HG02870 (cell line): ENCODE measurements around the gene RNF149.
"Not testable (repeated sequence)": the region's sequence is repeated elsewhere in the genome, so short reads cannot be mapped to it uniquely, and the experiment has no call there.

Source experiments
- ATAC-seq: cut with Tn5 transposase; IDR thresholded peaks from one replicate; pipeline ENCODE4 v1.9.1; 2021; ENCODE audit warnings: mild to moderate bottlenecking, moderate library complexity; ENCODE audit not compliant: unreplicated experiment

The RNF149 gene, protein sequence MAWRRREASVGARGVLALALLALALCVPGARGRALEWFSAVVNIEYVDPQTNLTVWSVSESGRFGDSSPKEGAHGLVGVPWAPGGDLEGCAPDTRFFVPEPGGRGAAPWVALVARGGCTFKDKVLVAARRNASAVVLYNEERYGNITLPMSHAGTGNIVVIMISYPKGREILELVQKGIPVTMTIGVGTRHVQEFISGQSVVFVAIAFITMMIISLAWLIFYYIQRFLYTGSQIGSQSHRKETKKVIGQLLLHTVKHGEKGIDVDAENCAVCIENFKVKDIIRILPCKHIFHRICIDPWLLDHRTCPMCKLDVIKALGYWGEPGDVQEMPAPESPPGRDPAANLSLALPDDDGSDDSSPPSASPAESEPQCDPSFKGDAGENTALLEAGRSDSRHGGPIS

GRCh38 chr2:101308432-101309210, at the start of gene RNF149:
TSS of gene RNF149 (minus strand) at chr2:101308701. CDS start at chr2:101308588, 113 bp downstream.
- ATAC-seq: peak; percentile 47

DNA sequence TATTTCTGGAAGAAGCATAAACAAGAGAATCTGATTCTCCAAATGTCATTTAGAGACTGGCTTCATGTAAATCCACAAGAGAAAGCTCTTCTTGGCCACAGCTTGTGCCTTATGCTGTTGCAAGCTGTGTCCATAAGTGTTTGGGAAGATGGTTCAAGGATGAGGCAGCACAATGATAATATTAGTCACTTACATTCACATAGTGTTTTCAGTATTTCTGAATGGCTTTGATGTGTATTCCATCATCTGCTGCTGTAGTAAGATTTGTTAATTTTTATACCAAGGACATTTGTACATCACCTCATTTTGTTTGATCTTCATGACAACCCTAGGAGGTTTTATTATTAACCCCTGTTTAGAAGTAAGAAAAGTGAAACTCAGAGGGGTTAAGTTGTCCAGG, 48.9 kb upstream of the RNF149 start:
- ATAC-seq: no peak

- no peak for ATAC-seq
Measured at GRCh38 chr2:101356521-101356920, 48.0 kb upstream of the RNF149 start.

- no peak for ATAC-seq
Measured at GRCh38 chr2:101356055-101356454, 47.6 kb upstream of the RNF149 start.

- no peak for ATAC-seq
Measured at GRCh38 chr2:101355401-101356054, 47.0 kb upstream of the RNF149 start.

- no peak for ATAC-seq
Measured at GRCh38 chr2:101354420-101355311, 46.2 kb upstream of the RNF149 start.

DNA sequence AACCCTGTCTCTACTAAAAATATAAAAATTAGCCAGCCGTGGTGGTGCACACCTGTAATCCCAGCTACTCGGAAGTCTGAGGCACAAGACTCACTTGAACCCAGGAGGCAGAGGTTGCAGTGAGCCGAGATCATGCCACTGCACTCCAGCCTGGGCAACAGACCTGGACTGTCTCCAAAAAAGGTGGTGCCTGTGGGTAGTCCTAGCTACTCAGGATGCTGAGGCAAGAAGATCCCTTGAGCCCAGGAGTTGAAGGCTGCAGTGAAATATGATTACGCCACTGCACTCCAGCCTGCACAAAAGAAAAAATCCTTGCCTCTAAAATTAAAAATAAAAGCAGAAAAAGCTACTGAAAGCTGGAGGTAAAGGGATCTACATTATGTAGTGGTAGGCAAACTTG, 44.1 kb upstream of the RNF149 start:
- ATAC-seq: not testable (repeated sequence)

- ATAC-seq: no peak
Measured at GRCh38 chr2:101351207-101351606, 42.7 kb upstream of the RNF149 start.

DNA sequence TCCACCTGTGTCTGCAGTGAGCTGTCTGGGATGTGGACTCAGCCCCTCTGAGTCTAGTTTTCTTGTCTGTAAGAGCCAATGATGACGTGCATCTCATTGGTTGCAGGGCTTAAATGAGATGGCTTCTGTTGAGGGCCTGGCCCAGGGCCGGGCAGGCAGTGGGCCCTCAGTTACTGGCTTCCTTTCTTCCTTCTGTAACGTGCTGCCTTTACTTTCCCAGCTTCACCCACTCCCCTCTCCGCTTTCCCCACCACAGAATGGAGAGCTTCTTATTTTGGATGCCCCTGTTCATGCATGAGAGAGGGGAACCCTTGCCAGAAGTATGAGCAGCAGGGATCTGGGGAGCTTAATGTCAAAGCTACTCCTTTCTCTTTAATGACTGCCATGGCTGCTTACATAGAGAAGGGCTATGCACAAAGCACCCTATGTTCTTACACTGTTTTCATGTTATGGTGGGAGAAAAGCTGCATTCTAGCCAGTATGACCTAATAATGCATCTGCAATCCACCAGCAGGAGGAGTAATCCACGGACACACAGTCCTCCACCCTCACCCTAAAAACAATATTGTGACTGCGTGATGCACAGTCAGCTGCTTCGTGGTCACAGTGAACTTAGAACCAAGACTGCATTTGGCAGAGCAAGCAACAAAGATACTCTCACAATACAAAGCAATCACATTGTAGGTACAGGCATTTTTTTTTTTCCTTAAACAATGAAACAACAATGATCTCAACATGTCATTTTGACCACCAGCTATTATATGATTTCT, 41.6 kb upstream of the RNF149 start:
- no peak for ATAC-seq

GRCh38 chr2:101348883-101349282, 40.4 kb upstream of the RNF149 start:
- ATAC-seq: no peak

- no peak for ATAC-seq
Measured at GRCh38 chr2:101346909-101347308, 38.4 kb upstream of the RNF149 start.

DNA sequence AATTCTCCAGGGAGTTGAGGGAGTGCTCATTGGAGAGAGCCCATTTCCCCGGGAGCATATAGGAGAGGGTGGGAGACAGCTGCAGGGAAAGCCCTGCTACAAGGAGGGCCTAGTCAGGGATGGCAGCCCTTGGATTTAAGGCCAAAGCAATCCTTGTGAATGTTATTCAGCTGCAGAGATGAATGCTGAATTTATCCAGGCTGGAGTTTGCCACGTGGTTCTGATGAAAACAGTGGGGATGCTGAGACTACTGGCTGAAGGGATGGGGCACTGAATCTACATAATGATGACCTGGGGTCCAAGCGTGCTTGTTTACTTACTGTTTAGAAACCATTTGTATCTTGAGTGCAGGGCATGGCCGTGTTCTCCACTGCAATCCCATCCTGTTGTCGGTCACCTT, 35.6 kb upstream of the RNF149 start:
- no peak for ATAC-seq

- ATAC-seq: no peak
Measured at GRCh38 chr2:101342625-101343008, 34.1 kb upstream of the RNF149 start.

DNA sequence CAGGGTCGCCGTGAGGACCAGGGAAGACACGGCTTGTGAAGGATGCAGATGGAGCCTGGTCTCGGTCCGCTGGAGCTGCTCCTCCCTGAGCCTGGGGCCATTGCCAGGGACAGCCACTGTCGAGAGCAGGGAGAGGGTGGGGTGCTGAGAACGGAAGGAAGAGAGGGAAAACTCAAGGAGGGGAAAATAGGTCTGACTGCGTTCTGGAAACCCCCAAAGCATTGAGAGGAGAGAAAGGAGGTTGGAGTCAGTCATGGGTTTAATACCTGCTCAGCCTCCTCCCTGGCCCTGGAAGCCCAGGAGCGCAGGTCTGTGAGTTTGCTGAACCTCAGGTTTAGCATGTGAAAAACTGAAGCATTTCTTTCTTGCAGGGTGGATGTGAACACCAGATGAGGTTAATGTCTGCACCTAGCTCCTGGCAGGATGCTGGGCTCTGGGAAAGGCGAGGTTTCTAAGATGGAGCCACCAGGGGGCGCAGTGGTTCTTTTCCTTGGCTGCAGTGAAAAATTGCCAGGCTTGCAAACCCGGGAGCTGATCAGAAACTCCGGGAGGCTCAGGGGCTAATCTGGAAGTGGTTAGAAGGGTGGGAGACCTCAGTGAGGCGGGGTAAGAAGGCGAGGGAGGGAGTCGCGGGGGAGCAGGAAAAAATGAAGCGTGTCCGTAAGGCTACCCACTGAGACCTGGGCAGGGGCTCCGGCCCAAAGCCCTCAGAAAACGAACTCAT, 33.6 kb upstream of the RNF149 start:
- ATAC-seq: no peak

GRCh38 chr2:101341421-101341820, 32.9 kb upstream of the RNF149 start:
- no peak for ATAC-seq

- no peak for ATAC-seq
Measured at GRCh38 chr2:101340141-101340551, 31.6 kb upstream of the RNF149 start.

- ATAC-seq: no peak
Measured at GRCh38 chr2:101339266-101339880, 30.9 kb upstream of the RNF149 start.

- ATAC-seq: no peak
Measured at GRCh38 chr2:101337877-101338276, 29.4 kb upstream of the RNF149 start.
